K562 (cell line): ENCODE measurements around the gene CRYBG3. TPM values are rescaled to one million over a fixed set of nuclear protein-coding genes. Genes with fewer than 3 reads are reported as not detected.

Source experiments
- ATAC-seq: fragments of 200-7000 bp; cut with Tn5 transposase; 3 replicates; pipeline ENCODE4 v1.9.1; 2020; ENCODE audit warnings: moderate library complexity
- BruUV-seq: library from RNA; stranded (reverse); fragments of 400-500 nt; replicated peaks from 2 replicates; lab custom pipeline; 2021; lab: Mats Ljungman, UMichigan
- CTCF ChIA-PET: fragments of 300-600 bp; formaldehyde crosslinking; extraction: SDS; loops from one replicate; lab custom pipeline; 2021; ENCODE audit warnings: low intra/inter-chr PET ratio; lab: Yijun Ruan, JAX
- POLR2A ChIA-PET: fragments of 300-600, 350-650 bp; sonication (Branson Sonifier 250); formaldehyde crosslinking; extraction: SDS; loops from one replicate; lab custom pipeline; 2021; ENCODE audit warnings: antibody characterized with exemption, inconsistent platforms; lab: Yijun Ruan, JAX
- DNase-seq, 4 experiments: peaks; one replicate each; pipeline versions ENCODE4 v3.0.0 to v3.0.0-alpha.2; 2011 to 2018; ENCODE audit warnings: low spot score in 3 of 4, mixed read lengths in 3 of 4; ENCODE audit errors: extremely low read depth in 1 of 4
- FAIRE-seq: peaks from 2 replicates; lab custom pipeline; 2011; peaks lifted over from hg19 to GRCh38; lab: Jason Lieb, UNC
- H2AFZ ChIP-seq: 2 replicates; pipeline ENCODE4 v1.6.0; 2011; ENCODE audit warnings: low read depth, low read length, control low read depth, inconsistent platforms
- H3K27ac ChIP-seq: fragments of 200-600 bp; 3 replicates; pipeline ENCODE4 v1.8.0; 2011; ENCODE audit warnings: low read depth, mild to moderate bottlenecking, control low read depth, inconsistent platforms, low read length, moderate library complexity, mixed read lengths; ENCODE audit errors: extremely low read depth
- H3K27me3 ChIP-seq, 2 experiments: fragments of 300-600 bp in 1 of 2; 2 replicates in 1 of 2; 3 replicates in 1 of 2; pipeline versions ENCODE4 v1.6.0 to v1.8.0; 2011; ENCODE audit warnings: inconsistent platforms in 2 of 2, low read length in 2 of 2, mild to moderate bottlenecking in 1 of 2, mixed read lengths in 1 of 2, moderate library complexity in 1 of 2; ENCODE audit not compliant: control insufficient read depth in 2 of 2, insufficient read depth in 2 of 2
- H3K36me3 ChIP-seq: fragments of 300-600 bp; 3 replicates; pipeline ENCODE4 v1.8.0; 2011; ENCODE audit warnings: mild to moderate bottlenecking, low read length, inconsistent platforms; ENCODE audit not compliant: control insufficient read depth, insufficient read depth
- H3K4me1 ChIP-seq, 2 experiments: fragments of 200-600 bp in 1 of 2; replicated peaks in 1 of 2; 2 replicates in 1 of 2; 3 replicates in 1 of 2; pipeline versions ENCODE4 v1.5.1 to v1.8.0; 2011; ENCODE audit warnings: inconsistent platforms in 2 of 2, low read length in 2 of 2, mild to moderate bottlenecking in 1 of 2, mixed read lengths in 1 of 2, moderate library complexity in 1 of 2; ENCODE audit not compliant: control insufficient read depth in 2 of 2, insufficient read depth in 2 of 2
- H3K4me2 ChIP-seq: 2 replicates; pipeline ENCODE4 v1.6.1; 2011; ENCODE audit warnings: low read length, control low read depth, inconsistent platforms, mixed read lengths; ENCODE audit not compliant: insufficient read depth
- H3K4me3 ChIP-seq: fragments of 200-600 bp; sonication (generic), shearing (Covaris generic); 2 replicates; pipeline ENCODE4 v1.5.1; 2016; ENCODE audit warnings: control low read depth, inconsistent platforms
- H3K79me2 ChIP-seq: fragments of 200-600 bp; 3 replicates; pipeline ENCODE4 v1.8.0; 2011; ENCODE audit warnings: low read length, inconsistent platforms; ENCODE audit not compliant: control insufficient read depth, insufficient read depth
- H3K9ac ChIP-seq, 2 experiments: 2 replicates each; pipeline versions ENCODE4 v1.6.0 to v1.6.1; 2011; ENCODE audit warnings: low read depth in 2 of 2, low read length in 2 of 2, control low read depth in 1 of 2, inconsistent platforms in 1 of 2, mild to moderate bottlenecking in 1 of 2, mixed read lengths in 1 of 2; ENCODE audit not compliant: insufficient read depth in 1 of 2
- H3K9me1 ChIP-seq: one replicate; pipeline ENCODE4 v1.6.0; 2011; ENCODE audit warnings: inconsistent platforms, mild to moderate bottlenecking, low read length, moderate library complexity; ENCODE audit not compliant: control insufficient read depth, insufficient read depth
- H3K9me3 ChIP-seq: replicated peaks from 2 replicates; pipeline ENCODE4 v1.5.1; 2011; ENCODE audit warnings: low read depth, low read length, inconsistent platforms; ENCODE audit not compliant: control insufficient read depth, insufficient read depth
- H4K20me1 ChIP-seq: replicated peaks from 2 replicates; pipeline ENCODE4 v1.6.1; 2011; ENCODE audit warnings: low read length, inconsistent platforms, mixed read lengths; ENCODE audit not compliant: control insufficient read depth, insufficient read depth
- BRD9 ChIP-seq: fragments of 450-650 bp; IDR thresholded peaks from 2 replicates; pipeline ENCODE4 v1.6.1; 2018; ENCODE audit warnings: low read depth; ENCODE audit not compliant: partially characterized antibody
- EZH2 ChIP-seq: IDR thresholded peaks from 2 replicates; pipeline ENCODE4 v1.6.1; 2012; ENCODE audit warnings: low read depth, mild to moderate bottlenecking, inconsistent platforms, low read length, borderline replicate concordance
- FOXM1 ChIP-seq, 2 experiments: fragments of 450-650 bp in 1 of 2; sonication (generic) in 1 of 2; formaldehyde crosslinking in 1 of 2; IDR thresholded peaks; 2 replicates each; pipeline versions ENCODE4 v1.6.1 to v1.9.0; 2017 to 2022; ENCODE audit warnings: low read depth in 2 of 2, mild to moderate bottlenecking in 2 of 2, missing genetic modification reagents in 1 of 2, moderate library complexity in 1 of 2
- HDAC2 ChIP-seq: fragments of 450-650 bp; IDR thresholded peaks from 2 replicates; pipeline ENCODE4 v1.6.1; 2016; ENCODE audit warnings: mild to moderate bottlenecking
- NFRKB ChIP-seq: fragments of 450-650 bp; IDR thresholded peaks from 2 replicates; pipeline ENCODE4 v1.6.1; 2016; ENCODE audit warnings: low read depth
- PCBP2 ChIP-seq: fragments of 200-400 bp; formaldehyde crosslinking; IDR thresholded peaks from 2 replicates; pipeline ENCODE4 v1.6.1; 2018; ENCODE audit warnings: low read length, low read depth, mild to moderate bottlenecking, moderate library complexity; ENCODE audit not compliant: poor library complexity, severe bottlenecking
- PHB ChIP-seq: fragments of 250-450 bp; sonication (Bioruptor Pico); IDR thresholded peaks from 2 replicates; pipeline ENCODE4 v1.5.0; 2021
- PTTG1 ChIP-seq: fragments of 450-650 bp; IDR thresholded peaks from 2 replicates; pipeline ENCODE4 v1.6.1; 2016; ENCODE audit warnings: low read depth, mild to moderate bottlenecking, missing genetic modification characterization, missing compliant biosample characterization
- SMARCC2 ChIP-seq: fragments of 450-650 bp; IDR thresholded peaks from 2 replicates; pipeline ENCODE4 v1.6.1; 2017; ENCODE audit warnings: antibody characterized with exemption, moderate library complexity, mild to moderate bottlenecking, low read depth
- ZBTB8A ChIP-seq: fragments of 450-650 bp; IDR thresholded peaks from 2 replicates; pipeline ENCODE4 v1.6.1; 2018; ENCODE audit warnings: mild to moderate bottlenecking, moderate library complexity; ENCODE audit not compliant: partially characterized antibody
- ZFPM2 ChIP-seq: fragments of 250-450 bp; sonication (Bioruptor Pico); IDR thresholded peaks from 2 replicates; pipeline ENCODE4 v1.5.1; 2022; ENCODE audit warnings: mild to moderate bottlenecking
- ZNF589 ChIP-seq: fragments of 200-800 bp; sonication (Bioruptor generic); IDR thresholded peaks from 2 replicates; pipeline ENCODE4 v1.6.1; 2016; ENCODE audit warnings: low read depth, missing genetic modification characterization, missing compliant biosample characterization
- ZNF695 ChIP-seq: fragments of 450-650 bp; formaldehyde crosslinking; IDR thresholded peaks from 2 replicates; pipeline ENCODE4 v1.4.0; 2020; ENCODE audit warnings: mild to moderate bottlenecking, moderate library complexity
- ZNF785 ChIP-seq: fragments of 250-450 bp; sonication (Bioruptor Pico); IDR thresholded peaks from 2 replicates; pipeline ENCODE4 v1.4.0; 2020; ENCODE audit warnings: mild to moderate bottlenecking
- WGBS: fragments of 100-300 bp; shearing (Covaris generic); methylation state at CpG from one replicate; pipeline ENCODE4 v1.1.6; 2016; ENCODE audit warnings: low coverage, mixed read lengths; ENCODE audit not compliant: insufficient coverage; ENCODE audit errors: missing lambda C conversion rate; 5-methylcytosine and 5-hydroxymethylcytosine counted together
- in situ Hi-C: fragments of 300-500 bp; cut with MboI; formaldehyde crosslinking; loops from 4 replicates; pipeline ENCODE4 v1.15.0; 2018; ENCODE audit warnings: inconsistent platforms, mixed read lengths
- intact Hi-C: fragments of 100-400 bp; cut with micrococcal nuclease; formaldehyde crosslinking; loops from 2 replicates; pipeline ENCODE4 v1.14.2; 2022
- polyA plus RNA-seq, 8 experiments: library from polyadenylated mRNA; depleted of rRNA in 4 of 8; stranded (reverse) in 5 of 8; unstranded in 3 of 8; fragments of >200 nt; fragmentation: Nextera tagmentation in 2 of 8; fragmentation: Illumina TruSeq in 1 of 8; extraction: Ambion mirVana in 2 of 8; extraction: Trizol in 1 of 8; gene quantifications; 2 replicates each; pipeline versions ENCODE4 v1.2.1 to v1.2.3, GENCODE V29; 2011 to 2014; ENCODE audit warnings: inconsistent platforms in 1 of 8, missing spikeins in 1 of 8
- total RNA-seq, 7 experiments: library from RNA; depleted of rRNA in 6 of 7; stranded (reverse); fragments of >200 nt in 6 of 7; fragmentation: Illumina TruSeq in 2 of 7; extraction: Trizol in 2 of 7; gene quantifications; 2 replicates each; pipeline versions ENCODE4 v1.2.1 to v1.2.3, GENCODE V29; 2011 to 2021; ENCODE audit warnings: low replicate concordance in 1 of 7
- TF ChIP-seq, protein P1 (sequence below): fragments of 450-650 bp; formaldehyde crosslinking; IDR thresholded peaks from 2 replicates; pipeline ENCODE4 v1.4.0; 2020; ENCODE audit warnings: mild to moderate bottlenecking

CRYBG3 gene
- total and polyA plus RNA-seq, 9 of the 15 experiments (the other 6 are each of a cell fraction or from before 2014, with no cell fraction given): 0.08 to 0.72 (median 0.18) TPM

DNA sequence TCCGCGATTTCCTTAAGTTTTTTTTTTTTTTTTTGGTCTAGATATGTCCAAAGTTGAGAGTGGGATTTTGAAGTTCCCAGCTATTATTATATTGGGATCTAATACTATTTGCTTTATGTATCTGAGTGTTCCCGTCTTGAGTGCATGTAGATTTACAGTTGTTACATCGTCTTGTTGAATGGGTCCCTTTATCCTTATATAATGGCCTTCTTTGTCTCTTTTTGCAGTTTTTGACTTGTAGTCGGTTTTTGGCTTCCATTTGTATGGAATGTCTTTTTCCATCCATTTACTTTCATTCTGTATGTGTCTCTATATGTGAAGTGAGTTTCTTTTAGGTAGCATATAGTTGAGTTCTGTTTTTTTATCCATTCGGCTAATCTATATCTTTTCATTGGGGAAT, 35.6 kb downstream of the CRYBG3 start:
- 0% methylated on average over 6 of the region's 6 CpGs for WGBS
- intact Hi-C loops: no loop called here
- H2AFZ ChIP-seq: no peak overlapping the region
- FAIRE-seq (no peak), ATAC-seq (no peak), DNase-seq (no peak)
- H3K27me3 ChIP-seq: no peaks in the 10 kb centered on the region
- TF ChIP-seq FOXM1 (IDR thresholded peaks at IDR 0.05; ENCODE audit: low read depth) (no peak), FOXM1 (CRISPR knock-in tag; IDR thresholded peaks at IDR 0.05; ENCODE audit: low read depth) (no peak), ZNF695 (no peak), PHB (CRISPR knock-in tag) (no peak), ZFPM2 (CRISPR knock-in tag) (no peak), HDAC2 (no peak), ZNF785 (CRISPR knock-in tag) (no peak), EZH2 (no peak)
- CTCF ChIA-PET: no interaction called here
- BruUV-seq: no TSS peak
- in situ Hi-C loops: no loop called here
- POLR2A ChIA-PET: no interaction called here
- H4K20me1 ChIP-seq: no peaks in the 10 kb centered on the region
- no peaks in the 10 kb centered on the region for H3K36me3 ChIP-seq
- no peaks in the 10 kb centered on the region for H3K9me3 ChIP-seq
- H3K27ac ChIP-seq: no peak overlapping the region
- H3K9ac ChIP-seq: no peak overlapping the region
- no peak overlapping the region for H3K4me2 ChIP-seq
- no peaks in the 10 kb centered on the region for H3K9me1 ChIP-seq
- H3K79me2 ChIP-seq: no peaks in the 10 kb centered on the region
- no peaks in the 10 kb centered on the region for H3K4me1 ChIP-seq
- H3K4me3 ChIP-seq: no peak overlapping the region

DNA sequence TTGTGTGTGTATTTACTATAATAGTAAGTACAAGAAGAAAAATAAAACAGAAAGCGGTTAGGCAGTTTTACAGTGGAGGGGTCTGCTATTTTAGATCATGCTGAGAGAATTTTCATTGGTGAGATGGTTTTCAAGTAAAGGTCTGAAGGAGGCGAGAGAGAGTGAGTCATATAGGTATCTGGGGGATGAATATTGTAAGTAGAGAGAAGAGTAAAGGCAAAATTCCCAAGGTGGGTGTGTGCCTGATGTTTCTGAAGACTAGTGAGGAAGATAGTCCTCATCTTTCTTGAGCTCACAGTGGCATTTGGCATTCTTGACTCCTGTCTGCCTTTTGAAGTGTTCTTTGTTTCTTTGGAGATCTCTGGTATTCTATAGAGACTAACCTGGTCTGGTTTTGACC, 38.6 kb downstream of the CRYBG3 start:
- WGBS: 0% methylated on average over 2 of the region's 2 CpGs
- H3K36me3 ChIP-seq: no peaks in the 10 kb centered on the region
- DNase-seq: no peak
- no peak overlapping the region for H3K9ac ChIP-seq
- in situ Hi-C loops: no loop called here
- no peaks in the 10 kb centered on the region for H3K9me3 ChIP-seq
- no peaks in the 10 kb centered on the region for H4K20me1 ChIP-seq
- intact Hi-C loops: no loop called here
- no peaks in the 10 kb centered on the region for H3K4me1 ChIP-seq
- no peak overlapping the region for H2AFZ ChIP-seq
- FAIRE-seq: no peak
- ATAC-seq: no peak
- H3K4me2 ChIP-seq: no peak overlapping the region
- CTCF ChIA-PET: no interaction called here
- no peaks in the 10 kb centered on the region for H3K79me2 ChIP-seq
- no peaks in the 10 kb centered on the region for H3K27me3 ChIP-seq
- no peaks in the 10 kb centered on the region for H3K9me1 ChIP-seq
- no TSS peak for BruUV-seq
- H3K27ac ChIP-seq: no peak overlapping the region
- POLR2A ChIA-PET: no interaction called here
- H3K4me3 ChIP-seq: no peak overlapping the region
- TF ChIP-seq, protein P1, sequence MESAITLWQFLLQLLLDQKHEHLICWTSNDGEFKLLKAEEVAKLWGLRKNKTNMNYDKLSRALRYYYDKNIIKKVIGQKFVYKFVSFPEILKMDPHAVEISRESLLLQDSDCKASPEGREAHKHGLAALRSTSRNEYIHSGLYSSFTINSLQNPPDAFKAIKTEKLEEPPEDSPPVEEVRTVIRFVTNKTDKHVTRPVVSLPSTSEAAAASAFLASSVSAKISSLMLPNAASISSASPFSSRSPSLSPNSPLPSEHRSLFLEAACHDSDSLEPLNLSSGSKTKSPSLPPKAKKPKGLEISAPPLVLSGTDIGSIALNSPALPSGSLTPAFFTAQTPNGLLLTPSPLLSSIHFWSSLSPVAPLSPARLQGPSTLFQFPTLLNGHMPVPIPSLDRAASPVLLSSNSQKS (CRISPR knock-in tag): no peak
- TF ChIP-seq PCBP2 (no peak), NFRKB (no peak), ZNF589 (CRISPR knock-in tag) (no peak), PTTG1 (no peak), SMARCC2 (no peak), BRD9 (no peak), EZH2 (no peak), ZBTB8A (no peak)
